Neural cell (in vitro differentiated cells): ENCODE measurements around the gene RHOBTB1. TPM values are rescaled to one million over a fixed set of nuclear protein-coding genes. Genes with fewer than 3 reads are reported as not detected.

ENCODE experiments used
- H2AFZ ChIP-seq: fragments of 200-600, 300-800 bp; sonication (generic), shearing (Covaris generic); 2 replicates; pipeline ENCODE4 v1.6.0; 2014; ENCODE audit warnings: low read depth, mild to moderate bottlenecking, antibody characterized with exemption, low read length, moderate library complexity
- H3F3A ChIP-seq: fragments of 200-600 bp; shearing (Covaris generic); 2 replicates; pipeline ENCODE4 v1.6.1; 2016; ENCODE audit warnings: mild to moderate bottlenecking, moderate library complexity, mixed read lengths, antibody characterized with exemption, low read length; ENCODE audit not compliant: insufficient read depth, poor library complexity, severe bottlenecking
- H3K27ac ChIP-seq: fragments of 200-600, 300-800 bp; sonication (generic), shearing (Covaris generic); 2 replicates; pipeline ENCODE4 v1.5.1; 2014; ENCODE audit warnings: mild to moderate bottlenecking, low read length, moderate library complexity
- H3K27me3 ChIP-seq: fragments of 300-800, 200-600 bp; sonication (generic), shearing (Covaris generic); 2 replicates; pipeline ENCODE4 v1.6.0; 2014; ENCODE audit warnings: mild to moderate bottlenecking, low read depth, low read length, moderate library complexity; ENCODE audit not compliant: insufficient read depth
- H3K36me3 ChIP-seq: fragments of 300-800, 200-600 bp; sonication (generic), shearing (Covaris generic); 2 replicates; pipeline ENCODE4 v1.5.1; 2014; ENCODE audit warnings: mild to moderate bottlenecking, antibody characterized with exemption, low read length, moderate library complexity; ENCODE audit not compliant: insufficient read depth
- H3K4me2 ChIP-seq: fragments of 300-800, 200-600 bp; sonication (generic), shearing (Covaris generic); 2 replicates; pipeline ENCODE4 v1.6.0; 2014; ENCODE audit warnings: mild to moderate bottlenecking, low read length
- H3K4me3 ChIP-seq: fragments of 300-800, 200-600 bp; sonication (generic), shearing (Covaris generic); 2 replicates; pipeline ENCODE4 v1.5.1; 2014; ENCODE audit warnings: mild to moderate bottlenecking, low read length, moderate library complexity
- H3K79me2 ChIP-seq: fragments of 200-600 bp; shearing (Covaris generic); replicated peaks from 2 replicates; pipeline ENCODE4 v1.6.0; 2014; ENCODE audit warnings: mild to moderate bottlenecking, low read length, moderate library complexity; ENCODE audit not compliant: insufficient read depth
- H3K9ac ChIP-seq: fragments of 300-800, 200-600 bp; sonication (generic), shearing (Covaris generic); 2 replicates; pipeline ENCODE4 v1.6.1; 2016; ENCODE audit warnings: mild to moderate bottlenecking, low read length, mixed read lengths
- H3K9me2 ChIP-seq: fragments of 200-600 bp; shearing (Covaris generic); 2 replicates; pipeline ENCODE4 v1.6.1; 2016; ENCODE audit warnings: mild to moderate bottlenecking, low read length, mixed read lengths; ENCODE audit not compliant: insufficient read depth
- H3K9me3 ChIP-seq: fragments of 200-600, 300-800 bp; sonication (generic), shearing (Covaris generic); 2 replicates; pipeline ENCODE4 v1.6.1; 2016; ENCODE audit warnings: mild to moderate bottlenecking, mixed run types, low read length, moderate library complexity, mixed read lengths
- H4K20me1 ChIP-seq: fragments of 200-600 bp; shearing (Covaris generic); 2 replicates; pipeline ENCODE4 v1.6.1; 2016; ENCODE audit warnings: mild to moderate bottlenecking, mixed run types; ENCODE audit not compliant: insufficient read depth
- CTCF ChIP-seq: fragments of 450-650 bp; IDR thresholded peaks from 2 replicates; pipeline ENCODE4 v1.5.1; 2014; ENCODE audit warnings: antibody characterized with exemption, mild to moderate bottlenecking, moderate library complexity; ENCODE audit not compliant: poor library complexity, severe bottlenecking
- EP300 ChIP-seq: fragments of 450-650 bp; conservative IDR thresholded peaks from 2 replicates; pipeline ENCODE4 v1.6.1; 2014; ENCODE audit warnings: antibody characterized with exemption, mild to moderate bottlenecking, moderate library complexity; ENCODE audit not compliant: poor library complexity, severe bottlenecking
- EZH2 ChIP-seq: fragments of 200-600, 300-800 bp; shearing (Covaris generic), sonication (generic); IDR thresholded peaks from 2 replicates; pipeline ENCODE4 v1.6.1; 2014; ENCODE audit warnings: antibody characterized with exemption, low read length, borderline replicate concordance, mild to moderate bottlenecking; ENCODE audit not compliant: insufficient read depth, poor library complexity, severe bottlenecking
- MXI1 ChIP-seq: fragments of 450-650 bp; conservative IDR thresholded peaks from 2 replicates; pipeline ENCODE4 v1.6.1; 2014; ENCODE audit warnings: antibody characterized with exemption, mild to moderate bottlenecking; ENCODE audit not compliant: poor library complexity, severe bottlenecking
- POLR2AphosphoS5 ChIP-seq: IDR thresholded peaks from 2 replicates; pipeline ENCODE4 v1.6.1; 2012
- RAD21 ChIP-seq: fragments of 450-650 bp; conservative IDR thresholded peaks from 2 replicates; pipeline ENCODE4 v1.6.1; 2014; ENCODE audit warnings: antibody characterized with exemption, mild to moderate bottlenecking, moderate library complexity
- REST ChIP-seq: IDR thresholded peaks from 2 replicates; pipeline ENCODE4 v1.6.1; 2012; ENCODE audit warnings: borderline replicate concordance
- SMC3 ChIP-seq: fragments of 450-650 bp; conservative IDR thresholded peaks from 2 replicates; pipeline ENCODE4 v1.6.1; 2014; ENCODE audit warnings: antibody characterized with exemption, mild to moderate bottlenecking, moderate library complexity; ENCODE audit not compliant: poor library complexity
- TAF1 ChIP-seq: IDR thresholded peaks from 2 replicates; pipeline ENCODE4 v1.6.1; 2012; ENCODE audit warnings: low read depth
- polyA plus RNA-seq: library from polyadenylated mRNA; depleted of rRNA; stranded (reverse); fragments of >200 nt; gene quantifications from 2 replicates; pipeline ENCODE4 v1.2.3, GENCODE V29; 2014

The RHOBTB1 gene
- polyA plus RNA-seq, 1 donor from 2014 or later = 10.5 TPM

DNA sequence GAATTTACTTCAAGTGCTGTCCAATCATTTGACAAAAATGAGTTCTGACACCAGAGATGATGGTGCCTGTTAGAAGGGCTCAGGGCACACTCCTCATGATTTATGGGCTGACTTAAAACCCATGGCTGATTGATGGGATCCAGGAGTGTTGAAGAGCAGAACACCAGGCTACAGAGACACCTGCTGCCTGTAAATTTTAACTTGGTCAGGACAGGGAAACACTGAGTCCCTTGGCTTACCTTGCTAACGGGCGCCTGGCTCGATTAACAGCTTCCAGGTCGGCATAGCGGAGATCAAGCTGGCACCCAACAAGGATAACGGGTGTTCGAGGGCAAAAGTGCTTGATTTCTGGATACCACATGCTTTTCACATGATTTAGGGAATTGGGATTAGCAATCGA lies 51.4 kb downstream of the RHOBTB1 start:
- Histone ChIP-seq H3K4me3 (no peak overlapping the region), H4K20me1 (no peaks in the 10 kb centered on the region), H3K27ac (no peak overlapping the region), H3K79me2 (no peaks in the 10 kb centered on the region), H3K4me2 (no peak overlapping the region), H3F3A (no peaks in the 10 kb centered on the region), H3K9ac (no peak overlapping the region), H3K27me3 (no peaks in the 10 kb centered on the region), H3K9me3 (no peaks in the 10 kb centered on the region), H3K9me2 (no peaks in the 10 kb centered on the region), H2AFZ (no peak overlapping the region), H3K36me3 (no peaks in the 10 kb centered on the region)
- TF ChIP-seq CTCF (no peak), EP300 (no peak), POLR2AphosphoS5 (no peak), REST (no peak), EZH2 (no peak), SMC3 (no peak), RAD21 (no peak), TAF1 (no peak), MXI1 (no peak)

GRCh38 chr10:60890811-60891210 lies 53.2 kb downstream of the RHOBTB1 start:
- Histone ChIP-seq H2AFZ (no peak overlapping the region), H3K4me2 (no peak overlapping the region), H3F3A (no peaks in the 10 kb centered on the region), H3K36me3 (no peaks in the 10 kb centered on the region), H3K9ac (no peak overlapping the region), H3K27ac (no peak overlapping the region), H3K27me3 (no peaks in the 10 kb centered on the region), H4K20me1 (no peaks in the 10 kb centered on the region), H3K4me3 (no peak overlapping the region), H3K9me2 (no peaks in the 10 kb centered on the region), H3K9me3 (no peaks in the 10 kb centered on the region), H3K79me2 (no peaks in the 10 kb centered on the region)
- TF ChIP-seq POLR2AphosphoS5 (no peak), CTCF (no peak), REST (no peak), EP300 (no peak), SMC3 (no peak), TAF1 (no peak), MXI1 (no peak), EZH2 (no peak), RAD21 (no peak)
